K562 (cell line): ENCODE data around the gene HOXB8. TPM values are rescaled to one million over a fixed set of nuclear protein-coding genes. Genes with fewer than 3 reads are reported as not detected.

Experiments
- NR4A1 ChIP-seq, 2 experiments: fragments of 250-450 bp in 1 of 2; fragments of 450-650 bp in 1 of 2; sonication (Bioruptor Pico) in 1 of 2; IDR thresholded peaks; 2 replicates each; pipeline versions ENCODE4 v1.4.0 to v1.6.1; 2016 to 2020; ENCODE audit warnings: mild to moderate bottlenecking in 2 of 2, missing compliant biosample characterization in 1 of 2, missing genetic modification characterization in 1 of 2, moderate library complexity in 1 of 2
- NRF1 ChIP-seq, 2 experiments: fragments of 450-650 bp; IDR thresholded peaks in 1 of 2; conservative IDR thresholded peaks in 1 of 2; 2 replicates each; pipeline ENCODE4 v1.6.1; 2014; ENCODE audit warnings: mild to moderate bottlenecking in 2 of 2
- SIN3A ChIP-seq, 2 experiments: fragments of 150-350 bp in 1 of 2; IDR thresholded peaks; 2 replicates each; pipeline ENCODE4 v1.6.1; 2011 to 2016; ENCODE audit warnings: borderline replicate concordance in 2 of 2, low read depth in 2 of 2, low read length in 2 of 2, mild to moderate bottlenecking in 2 of 2, moderate library complexity in 2 of 2; ENCODE audit not compliant: control insufficient read depth in 1 of 2
- ZNF766 ChIP-seq: fragments of 200-800 bp; sonication (Bioruptor generic); conservative IDR thresholded peaks from 2 replicates; pipeline ENCODE4 v1.6.1; 2016; ENCODE audit warnings: missing genetic modification characterization, missing compliant biosample characterization
- polyA plus RNA-seq, 8 experiments: library from polyadenylated mRNA; depleted of rRNA in 4 of 8; stranded (reverse) in 5 of 8; unstranded in 3 of 8; fragments of >200 nt; fragmentation: Nextera tagmentation in 2 of 8; fragmentation: Illumina TruSeq in 1 of 8; extraction: Ambion mirVana in 2 of 8; extraction: Trizol in 1 of 8; gene quantifications; 2 replicates each; pipeline versions ENCODE4 v1.2.1 to v1.2.3, GENCODE V29; 2011 to 2014; ENCODE audit warnings: inconsistent platforms in 1 of 8, missing spikeins in 1 of 8
- total RNA-seq, 7 experiments: library from RNA; depleted of rRNA in 6 of 7; stranded (reverse); fragments of >200 nt in 6 of 7; fragmentation: Illumina TruSeq in 2 of 7; extraction: Trizol in 2 of 7; gene quantifications; 2 replicates each; pipeline versions ENCODE4 v1.2.1 to v1.2.3, GENCODE V29; 2011 to 2021; ENCODE audit warnings: low replicate concordance in 1 of 7
- TF ChIP-seq, protein P1 (sequence below): fragments of 450-650 bp; IDR thresholded peaks from 2 replicates; pipeline ENCODE4 v1.6.1; 2016; ENCODE audit warnings: mild to moderate bottlenecking, moderate library complexity
- TF ChIP-seq, protein P2 (sequence below), 2 experiments: IDR thresholded peaks; 2 replicates each; pipeline ENCODE4 v1.6.1; 2012; ENCODE audit warnings: improper control_type of control experiment in 2 of 2, low read depth in 2 of 2, low read length in 2 of 2, borderline replicate concordance in 1 of 2

Gene HOXB8
- total and polyA plus RNA-seq, 9 of the 15 experiments (the other 6 are each of a cell fraction or from before 2014, with no cell fraction given): 0.52 to 23.8 (median 3.6) TPM

DNA sequence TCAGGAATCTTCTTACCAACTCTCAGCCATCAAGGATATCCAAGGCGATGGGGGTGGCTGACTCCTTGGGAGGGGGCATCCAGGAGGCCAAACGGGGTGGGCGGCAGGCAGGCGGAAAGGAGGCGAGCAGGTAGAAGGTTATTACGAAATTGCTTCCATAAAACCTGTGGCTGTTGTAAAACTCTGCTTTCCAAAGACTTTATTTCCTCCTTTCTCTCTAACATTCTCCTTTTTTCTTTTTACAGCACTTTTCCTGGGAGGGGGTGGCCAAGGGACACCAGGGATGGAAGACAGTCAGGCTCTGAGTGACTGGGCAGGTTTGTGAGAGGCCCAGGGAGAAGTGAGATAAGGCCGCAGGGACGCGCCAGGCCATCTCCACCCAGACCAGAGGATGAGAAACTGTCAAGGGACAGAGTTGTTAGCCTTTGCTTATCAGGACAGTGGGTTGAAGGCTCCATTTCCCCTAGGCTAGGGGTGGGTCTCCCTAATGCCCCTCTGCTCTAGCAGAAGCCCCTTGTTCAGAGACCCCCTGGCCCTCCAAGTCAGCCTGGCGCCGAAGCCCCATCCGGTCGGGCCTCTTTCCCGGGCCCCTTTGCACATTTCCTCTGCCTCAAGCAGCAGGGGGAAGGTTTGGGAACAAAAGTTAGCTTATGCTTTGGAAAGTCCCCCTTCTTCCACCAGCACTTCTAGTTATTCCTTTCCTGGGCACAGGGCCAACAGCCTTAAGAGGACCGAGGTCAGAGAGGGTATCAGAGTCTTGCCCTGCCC is 16.0 kb upstream of the HOXB8 start (continued):
- TF ChIP-seq, protein P1, sequence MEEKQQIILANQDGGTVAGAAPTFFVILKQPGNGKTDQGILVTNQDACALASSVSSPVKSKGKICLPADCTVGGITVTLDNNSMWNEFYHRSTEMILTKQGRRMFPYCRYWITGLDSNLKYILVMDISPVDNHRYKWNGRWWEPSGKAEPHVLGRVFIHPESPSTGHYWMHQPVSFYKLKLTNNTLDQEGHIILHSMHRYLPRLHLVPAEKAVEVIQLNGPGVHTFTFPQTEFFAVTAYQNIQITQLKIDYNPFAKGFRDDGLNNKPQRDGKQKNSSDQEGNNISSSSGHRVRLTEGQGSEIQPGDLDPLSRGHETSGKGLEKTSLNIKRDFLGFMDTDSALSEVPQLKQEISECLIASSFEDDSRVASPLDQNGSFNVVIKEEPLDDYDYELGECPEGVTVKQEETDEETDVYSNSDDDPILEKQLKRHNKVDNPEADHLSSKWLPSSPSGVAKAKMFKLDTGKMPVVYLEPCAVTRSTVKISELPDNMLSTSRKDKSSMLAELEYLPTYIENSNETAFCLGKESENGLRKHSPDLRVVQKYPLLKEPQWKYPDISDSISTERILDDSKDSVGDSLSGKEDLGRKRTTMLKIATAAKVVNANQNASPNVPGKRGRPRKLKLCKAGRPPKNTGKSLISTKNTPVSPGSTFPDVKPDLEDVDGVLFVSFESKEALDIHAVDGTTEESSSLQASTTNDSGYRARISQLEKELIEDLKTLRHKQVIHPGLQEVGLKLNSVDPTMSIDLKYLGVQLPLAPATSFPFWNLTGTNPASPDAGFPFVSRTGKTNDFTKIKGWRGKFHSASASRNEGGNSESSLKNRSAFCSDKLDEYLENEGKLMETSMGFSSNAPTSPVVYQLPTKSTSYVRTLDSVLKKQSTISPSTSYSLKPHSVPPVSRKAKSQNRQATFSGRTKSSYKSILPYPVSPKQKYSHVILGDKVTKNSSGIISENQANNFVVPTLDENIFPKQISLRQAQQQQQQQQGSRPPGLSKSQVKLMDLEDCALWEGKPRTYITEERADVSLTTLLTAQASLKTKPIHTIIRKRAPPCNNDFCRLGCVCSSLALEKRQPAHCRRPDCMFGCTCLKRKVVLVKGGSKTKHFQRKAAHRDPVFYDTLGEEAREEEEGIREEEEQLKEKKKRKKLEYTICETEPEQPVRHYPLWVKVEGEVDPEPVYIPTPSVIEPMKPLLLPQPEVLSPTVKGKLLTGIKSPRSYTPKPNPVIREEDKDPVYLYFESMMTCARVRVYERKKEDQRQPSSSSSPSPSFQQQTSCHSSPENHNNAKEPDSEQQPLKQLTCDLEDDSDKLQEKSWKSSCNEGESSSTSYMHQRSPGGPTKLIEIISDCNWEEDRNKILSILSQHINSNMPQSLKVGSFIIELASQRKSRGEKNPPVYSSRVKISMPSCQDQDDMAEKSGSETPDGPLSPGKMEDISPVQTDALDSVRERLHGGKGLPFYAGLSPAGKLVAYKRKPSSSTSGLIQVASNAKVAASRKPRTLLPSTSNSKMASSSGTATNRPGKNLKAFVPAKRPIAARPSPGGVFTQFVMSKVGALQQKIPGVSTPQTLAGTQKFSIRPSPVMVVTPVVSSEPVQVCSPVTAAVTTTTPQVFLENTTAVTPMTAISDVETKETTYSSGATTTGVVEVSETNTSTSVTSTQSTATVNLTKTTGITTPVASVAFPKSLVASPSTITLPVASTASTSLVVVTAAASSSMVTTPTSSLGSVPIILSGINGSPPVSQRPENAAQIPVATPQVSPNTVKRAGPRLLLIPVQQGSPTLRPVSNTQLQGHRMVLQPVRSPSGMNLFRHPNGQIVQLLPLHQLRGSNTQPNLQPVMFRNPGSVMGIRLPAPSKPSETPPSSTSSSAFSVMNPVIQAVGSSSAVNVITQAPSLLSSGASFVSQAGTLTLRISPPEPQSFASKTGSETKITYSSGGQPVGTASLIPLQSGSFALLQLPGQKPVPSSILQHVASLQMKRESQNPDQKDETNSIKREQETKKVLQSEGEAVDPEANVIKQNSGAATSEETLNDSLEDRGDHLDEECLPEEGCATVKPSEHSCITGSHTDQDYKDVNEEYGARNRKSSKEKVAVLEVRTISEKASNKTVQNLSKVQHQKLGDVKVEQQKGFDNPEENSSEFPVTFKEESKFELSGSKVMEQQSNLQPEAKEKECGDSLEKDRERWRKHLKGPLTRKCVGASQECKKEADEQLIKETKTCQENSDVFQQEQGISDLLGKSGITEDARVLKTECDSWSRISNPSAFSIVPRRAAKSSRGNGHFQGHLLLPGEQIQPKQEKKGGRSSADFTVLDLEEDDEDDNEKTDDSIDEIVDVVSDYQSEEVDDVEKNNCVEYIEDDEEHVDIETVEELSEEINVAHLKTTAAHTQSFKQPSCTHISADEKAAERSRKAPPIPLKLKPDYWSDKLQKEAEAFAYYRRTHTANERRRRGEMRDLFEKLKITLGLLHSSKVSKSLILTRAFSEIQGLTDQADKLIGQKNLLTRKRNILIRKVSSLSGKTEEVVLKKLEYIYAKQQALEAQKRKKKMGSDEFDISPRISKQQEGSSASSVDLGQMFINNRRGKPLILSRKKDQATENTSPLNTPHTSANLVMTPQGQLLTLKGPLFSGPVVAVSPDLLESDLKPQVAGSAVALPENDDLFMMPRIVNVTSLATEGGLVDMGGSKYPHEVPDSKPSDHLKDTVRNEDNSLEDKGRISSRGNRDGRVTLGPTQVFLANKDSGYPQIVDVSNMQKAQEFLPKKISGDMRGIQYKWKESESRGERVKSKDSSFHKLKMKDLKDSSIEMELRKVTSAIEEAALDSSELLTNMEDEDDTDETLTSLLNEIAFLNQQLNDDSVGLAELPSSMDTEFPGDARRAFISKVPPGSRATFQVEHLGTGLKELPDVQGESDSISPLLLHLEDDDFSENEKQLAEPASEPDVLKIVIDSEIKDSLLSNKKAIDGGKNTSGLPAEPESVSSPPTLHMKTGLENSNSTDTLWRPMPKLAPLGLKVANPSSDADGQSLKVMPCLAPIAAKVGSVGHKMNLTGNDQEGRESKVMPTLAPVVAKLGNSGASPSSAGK: peak; percentile 21; the same call in 1 of the 2 replicates
- TF ChIP-seq, protein P2, sequence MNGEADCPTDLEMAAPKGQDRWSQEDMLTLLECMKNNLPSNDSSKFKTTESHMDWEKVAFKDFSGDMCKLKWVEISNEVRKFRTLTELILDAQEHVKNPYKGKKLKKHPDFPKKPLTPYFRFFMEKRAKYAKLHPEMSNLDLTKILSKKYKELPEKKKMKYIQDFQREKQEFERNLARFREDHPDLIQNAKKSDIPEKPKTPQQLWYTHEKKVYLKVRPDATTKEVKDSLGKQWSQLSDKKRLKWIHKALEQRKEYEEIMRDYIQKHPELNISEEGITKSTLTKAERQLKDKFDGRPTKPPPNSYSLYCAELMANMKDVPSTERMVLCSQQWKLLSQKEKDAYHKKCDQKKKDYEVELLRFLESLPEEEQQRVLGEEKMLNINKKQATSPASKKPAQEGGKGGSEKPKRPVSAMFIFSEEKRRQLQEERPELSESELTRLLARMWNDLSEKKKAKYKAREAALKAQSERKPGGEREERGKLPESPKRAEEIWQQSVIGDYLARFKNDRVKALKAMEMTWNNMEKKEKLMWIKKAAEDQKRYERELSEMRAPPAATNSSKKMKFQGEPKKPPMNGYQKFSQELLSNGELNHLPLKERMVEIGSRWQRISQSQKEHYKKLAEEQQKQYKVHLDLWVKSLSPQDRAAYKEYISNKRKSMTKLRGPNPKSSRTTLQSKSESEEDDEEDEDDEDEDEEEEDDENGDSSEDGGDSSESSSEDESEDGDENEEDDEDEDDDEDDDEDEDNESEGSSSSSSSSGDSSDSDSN (IDR thresholded peaks at IDR 0.05; ENCODE audit: borderline replicate concordance in 1 of 2, low read depth in 2 of 2, low read length in 2 of 2): peak; percentile 79 to 95; a peak in 3 of 4 replicates
- TF ChIP-seq SIN3A (IDR thresholded peaks at IDR 0.05; ENCODE audit: borderline replicate concordance in 2 of 2, control insufficient read depth in 1 of 2, low read depth in 2 of 2, low read length in 2 of 2) (0 out of 4 replicates have a peak, but pooled peaks of 1 of the 2 experiments have one; percentile 23), NRF1 (conservative IDR thresholded peaks at IDR 0.05 in 1 of 2, IDR thresholded peaks at IDR 0.05 in 1 of 2) (peak; percentile 45; a peak in 3 of 4 replicates), ZNF766 (CRISPR knock-in tag) (peak; percentile 68), NR4A1 (CRISPR knock-in tag; IDR thresholded peaks at IDR 0.05) (no peak), NR4A1 (tag; IDR thresholded peaks at IDR 0.05) (peak; percentile 67; the same call in 1 of the 2 replicates)
